ENCODE data around the gene COL11A1.
"Not testable (repeated sequence)": the region's sequence is repeated elsewhere in the genome, so short reads cannot be mapped to it uniquely, and the experiment has no call there.

The COL11A1 gene

GRCh38 chr1:103084181-103084580, 24.1 kb downstream of the COL11A1 start:
- no peak for DNase-seq (ENCODE audit: low read depth in 2 of 2)

- DNase-seq (ENCODE audit: low read depth in 2 of 2): no peak
Measured at GRCh38 chr1:103075316-103076000, 32.9 kb downstream of the COL11A1 start.

GRCh38 chr1:103074224-103074623, 34.1 kb downstream of the COL11A1 start:
- no peak for DNase-seq (ENCODE audit: low read depth in 2 of 2)

GRCh38 chr1:103069201-103069600, 39.1 kb downstream of the COL11A1 start:
- DNase-seq (ENCODE audit: low read depth in 2 of 2): no peak

- DNase-seq (ENCODE audit: low read depth in 2 of 2): no peak
Measured at GRCh38 chr1:103063921-103064320, 44.4 kb downstream of the COL11A1 start.

- DNase-seq (ENCODE audit: low read depth in 2 of 2): no peak
Measured at GRCh38 chr1:103058391-103058790, 49.9 kb downstream of the COL11A1 start.

- DNase-seq (ENCODE audit: low read depth in 2 of 2): no peak
Measured at GRCh38 chr1:103056423-103056822, 51.9 kb downstream of the COL11A1 start.

- DNase-seq (ENCODE audit: low read depth in 2 of 2): not testable (repeated sequence)
Measured at GRCh38 chr1:103028110-103028509, 80.2 kb downstream of the COL11A1 start.

GRCh38 chr1:103025858-103026409, 82.4 kb downstream of the COL11A1 start:
- no peak for DNase-seq (ENCODE audit: low read depth in 2 of 2)

GRCh38 chr1:103024051-103024450, 84.3 kb downstream of the COL11A1 start:
- no peak for DNase-seq (ENCODE audit: low read depth in 2 of 2)

- DNase-seq (ENCODE audit: low read depth in 2 of 2): no peak
Measured at GRCh38 chr1:103002005-103002404, 106.3 kb downstream of the COL11A1 start.

- no peak for DNase-seq (ENCODE audit: low read depth in 2 of 2)
Measured at GRCh38 chr1:102978874-102979273, 129.4 kb downstream of the COL11A1 start.

GRCh38 chr1:102977292-102977691, 131.0 kb downstream of the COL11A1 start:
- DNase-seq (ENCODE audit: low read depth in 2 of 2): no peak

GRCh38 chr1:102970496-102971078, 137.7 kb downstream of the COL11A1 start:
- peak in 1 of 2 donors; percentile 1 for DNase-seq (ENCODE audit: low read depth in 2 of 2)

- DNase-seq (ENCODE audit: low read depth in 2 of 2): no peak
Measured at GRCh38 chr1:102967786-102968185, 140.5 kb downstream of the COL11A1 start.

GRCh38 chr1:102961549-102961948, 146.8 kb downstream of the COL11A1 start:
- no peak for DNase-seq (ENCODE audit: low read depth in 2 of 2)

- DNase-seq (ENCODE audit: low read depth in 2 of 2): no peak
Measured at GRCh38 chr1:102954576-102954975, 153.7 kb downstream of the COL11A1 start.

GRCh38 chr1:102952400-102952799, 155.9 kb downstream of the COL11A1 start:
- no peak for DNase-seq (ENCODE audit: low read depth in 2 of 2)

- no peak for DNase-seq (ENCODE audit: low read depth in 2 of 2)
Measured at GRCh38 chr1:102942324-102942723, 166.0 kb downstream of the COL11A1 start.

GRCh38 chr1:102941366-102941947, 166.9 kb downstream of the COL11A1 start:
- no peak for DNase-seq (ENCODE audit: low read depth in 2 of 2)

GRCh38 chr1:102937401-102937800, 170.9 kb downstream of the COL11A1 start:
- no peak for DNase-seq (ENCODE audit: low read depth in 2 of 2)

GRCh38 chr1:102933362-102933761, 175.0 kb downstream of the COL11A1 start:
- not testable (repeated sequence) for DNase-seq (ENCODE audit: low read depth in 2 of 2)

- no peak for DNase-seq (ENCODE audit: low read depth in 2 of 2)
Measured at GRCh38 chr1:102919659-102920058, 188.7 kb downstream of the COL11A1 start.

Measured in activated CD4-positive, alpha-beta T cell treated with anti-CD3 and anti-CD28 coated beads for 24 hours (primary cell).